ENCODE measurements around the gene CPSF6.
A peak's percentile ranks its signal among the peaks of the same experiment; 100 is the strongest.

The CPSF6 gene

DNA sequence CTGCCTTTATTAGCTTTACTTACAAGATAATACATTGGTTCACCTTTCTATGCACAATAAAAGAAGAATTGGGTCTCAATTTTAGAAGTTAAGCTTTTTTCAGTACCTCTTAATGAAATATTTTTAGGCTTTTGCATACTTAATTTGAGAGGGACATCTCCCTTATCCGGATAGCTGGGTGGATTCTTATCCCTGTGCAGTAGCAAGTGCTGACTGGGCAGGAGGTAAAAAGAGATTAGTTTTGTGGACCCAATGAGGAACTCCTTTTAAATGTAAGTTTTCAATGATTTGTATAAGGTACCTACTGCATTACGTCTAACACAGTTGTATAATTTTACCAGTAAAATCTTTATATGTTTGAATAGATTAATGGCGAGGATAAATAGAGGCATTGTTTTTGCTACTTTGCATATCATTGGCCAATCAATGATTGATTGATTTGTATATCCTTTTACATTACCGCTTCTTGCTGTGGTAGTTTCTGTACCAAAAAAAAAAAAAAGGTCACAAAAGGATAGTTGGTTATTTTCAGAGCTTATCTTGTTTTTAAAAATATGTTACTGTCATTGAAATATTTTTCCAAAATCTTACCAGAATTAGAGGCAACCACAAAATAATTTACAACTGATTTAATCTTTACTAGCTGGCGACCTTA lies 2.2 kb downstream of the CPSF6 start:
- TF ChIP-seq, protein P1, sequence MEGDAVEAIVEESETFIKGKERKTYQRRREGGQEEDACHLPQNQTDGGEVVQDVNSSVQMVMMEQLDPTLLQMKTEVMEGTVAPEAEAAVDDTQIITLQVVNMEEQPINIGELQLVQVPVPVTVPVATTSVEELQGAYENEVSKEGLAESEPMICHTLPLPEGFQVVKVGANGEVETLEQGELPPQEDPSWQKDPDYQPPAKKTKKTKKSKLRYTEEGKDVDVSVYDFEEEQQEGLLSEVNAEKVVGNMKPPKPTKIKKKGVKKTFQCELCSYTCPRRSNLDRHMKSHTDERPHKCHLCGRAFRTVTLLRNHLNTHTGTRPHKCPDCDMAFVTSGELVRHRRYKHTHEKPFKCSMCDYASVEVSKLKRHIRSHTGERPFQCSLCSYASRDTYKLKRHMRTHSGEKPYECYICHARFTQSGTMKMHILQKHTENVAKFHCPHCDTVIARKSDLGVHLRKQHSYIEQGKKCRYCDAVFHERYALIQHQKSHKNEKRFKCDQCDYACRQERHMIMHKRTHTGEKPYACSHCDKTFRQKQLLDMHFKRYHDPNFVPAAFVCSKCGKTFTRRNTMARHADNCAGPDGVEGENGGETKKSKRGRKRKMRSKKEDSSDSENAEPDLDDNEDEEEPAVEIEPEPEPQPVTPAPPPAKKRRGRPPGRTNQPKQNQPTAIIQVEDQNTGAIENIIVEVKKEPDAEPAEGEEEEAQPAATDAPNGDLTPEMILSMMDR (IDR thresholded peaks at IDR 0.05; ENCODE audit: low read depth, low read length, missing control alignments), result no peak
- peak overlapping the region; percentile 98 for H3K4me3 ChIP-seq (replicated peaks; ENCODE audit: low read depth, low read length)
- no peak for DNase-seq (ENCODE audit: extremely low read depth, low read depth)

DNA sequence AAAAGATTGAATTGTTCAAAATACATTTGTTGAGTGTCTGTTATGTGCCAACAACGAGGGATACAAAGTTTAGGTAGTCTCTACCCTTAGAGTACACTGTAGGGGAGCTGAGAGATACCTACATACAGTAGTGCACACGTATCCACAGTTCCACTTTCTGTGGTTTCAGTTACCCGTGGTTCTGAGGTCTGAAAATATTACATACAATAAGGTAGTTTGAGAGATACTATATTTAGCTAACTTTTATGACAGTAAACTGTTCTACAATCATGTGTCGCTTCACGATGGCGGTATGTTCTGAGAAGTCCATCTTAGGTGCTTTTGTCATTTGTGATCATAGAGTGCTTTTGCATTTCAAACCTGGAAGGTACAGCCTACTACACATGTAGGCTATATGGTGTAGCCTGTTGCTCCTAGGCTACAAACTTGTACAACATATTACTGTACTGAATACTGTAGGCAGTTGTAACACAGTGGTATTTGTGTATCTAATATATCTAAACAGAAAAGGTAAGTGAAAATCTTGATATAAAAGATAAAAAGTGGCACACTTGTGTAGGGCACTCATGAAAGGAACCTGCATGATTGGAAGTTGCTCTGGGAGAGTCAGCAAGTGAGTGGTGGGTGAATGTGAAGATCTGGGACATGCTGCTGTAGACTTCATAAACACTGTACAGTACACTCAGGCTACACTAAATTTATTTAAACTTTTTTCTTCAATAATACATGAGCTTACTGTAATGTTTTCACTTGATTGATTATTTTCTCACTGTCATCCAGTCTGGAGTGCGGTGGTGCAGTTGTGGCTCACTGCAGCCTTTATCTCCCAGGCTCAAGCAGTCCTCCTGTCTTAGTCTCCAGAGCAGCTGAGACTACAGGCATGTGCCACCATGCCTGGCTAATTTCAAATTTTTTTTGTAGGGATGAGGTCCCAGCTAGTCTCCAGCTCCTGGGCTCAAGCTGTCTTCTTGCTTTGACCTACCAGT lies 4.0 kb downstream of the CPSF6 start:
- DNase-seq (ENCODE audit: extremely low read depth, low read depth), result no peak
- TF ChIP-seq, protein P1 (IDR thresholded peaks at IDR 0.05; ENCODE audit: low read depth, low read length, missing control alignments), result no peak
- H3K4me3 ChIP-seq (replicated peaks; ENCODE audit: low read depth, low read length), result no peak overlapping the region

DNA sequence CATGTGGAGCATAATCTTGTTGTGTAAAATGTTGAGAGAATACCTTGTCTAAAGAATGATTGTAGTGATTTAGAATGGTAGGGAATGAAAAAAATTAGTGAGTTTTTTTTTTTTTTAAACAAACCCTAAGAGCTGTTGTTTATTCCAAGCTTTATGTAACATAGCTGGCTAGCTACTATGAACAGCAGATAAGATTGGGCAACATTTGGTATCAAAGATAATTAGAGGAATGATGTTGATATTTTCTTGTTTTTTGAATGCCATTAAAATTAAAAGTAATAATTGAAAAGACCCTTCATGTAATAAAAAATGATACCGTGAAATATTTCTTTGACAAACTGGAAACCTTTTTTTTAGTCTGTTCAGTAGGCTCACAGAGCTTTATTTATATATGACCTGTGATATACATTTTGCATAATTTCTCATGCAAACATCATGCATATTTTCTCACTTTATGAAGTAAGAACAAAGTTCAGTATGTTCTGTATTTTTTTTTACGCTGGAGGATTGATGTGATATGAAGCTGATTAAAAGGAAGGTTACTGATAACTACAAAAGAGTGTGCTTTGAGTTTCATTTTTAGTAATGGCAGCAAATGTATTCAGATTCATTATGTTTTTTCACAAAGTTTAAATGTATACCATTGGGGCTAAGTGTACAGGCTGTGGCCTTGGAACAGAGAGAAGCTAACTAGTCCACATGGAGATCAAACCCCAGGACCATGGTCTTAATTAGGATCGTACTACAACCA lies 8.1 kb downstream of the CPSF6 start:
- DNase-seq (ENCODE audit: extremely low read depth, low read depth), result no peak
- TF ChIP-seq, protein P1 (IDR thresholded peaks at IDR 0.05; ENCODE audit: low read depth, low read length, missing control alignments), result no peak
- H3K4me3 ChIP-seq (replicated peaks; ENCODE audit: low read depth, low read length), result no peak overlapping the region

DNA sequence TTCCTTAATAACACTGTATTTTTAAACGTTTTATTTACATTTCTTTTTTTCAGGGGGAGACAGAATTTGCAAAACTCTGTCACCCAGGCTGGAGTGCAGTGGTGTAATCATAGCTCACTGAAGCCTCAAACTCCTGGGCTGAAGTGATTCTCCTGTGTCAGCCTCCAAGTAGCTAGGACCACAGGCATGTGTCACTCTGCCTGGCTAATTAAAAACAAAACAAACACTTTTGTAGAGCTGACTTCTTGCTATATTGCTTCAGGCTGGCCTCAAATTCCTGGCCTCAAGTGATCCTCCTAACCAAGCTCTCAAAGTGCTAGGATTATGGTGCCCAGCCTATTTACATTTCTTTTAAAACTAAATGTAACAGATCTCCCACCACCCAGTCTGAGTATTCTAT lies 12.7 kb downstream of the CPSF6 start:
- no peak for DNase-seq (ENCODE audit: extremely low read depth, low read depth)
- TF ChIP-seq, protein P1 (IDR thresholded peaks at IDR 0.05; ENCODE audit: low read depth, low read length, missing control alignments), result no peak
- H3K4me3 ChIP-seq (replicated peaks; ENCODE audit: low read depth, low read length), result no peak overlapping the region

DNA sequence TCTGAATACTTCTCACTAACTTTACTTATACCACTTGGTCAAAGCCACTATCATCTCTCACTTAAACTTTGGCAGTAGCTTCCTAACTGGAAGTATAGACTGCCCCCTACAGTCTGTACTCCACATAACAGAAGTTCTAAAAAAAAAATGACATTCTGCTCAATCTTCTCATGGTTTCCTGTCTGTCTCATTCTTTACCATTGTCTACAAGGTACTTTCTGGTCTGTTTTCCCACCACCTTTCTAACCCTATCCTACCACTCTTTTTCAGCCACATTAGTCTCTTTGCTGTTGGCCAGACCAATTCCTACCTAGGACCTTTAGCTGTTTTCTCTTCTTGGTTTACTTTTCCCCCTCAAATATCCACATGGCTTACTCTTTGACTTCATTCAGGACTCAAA lies 14.7 kb downstream of the CPSF6 start:
- no peak for DNase-seq (ENCODE audit: extremely low read depth, low read depth)
- TF ChIP-seq, protein P1 (IDR thresholded peaks at IDR 0.05; ENCODE audit: low read depth, low read length, missing control alignments), result peak; percentile 50
- H3K4me3 ChIP-seq (replicated peaks; ENCODE audit: low read depth, low read length), result no peak overlapping the region

DNA sequence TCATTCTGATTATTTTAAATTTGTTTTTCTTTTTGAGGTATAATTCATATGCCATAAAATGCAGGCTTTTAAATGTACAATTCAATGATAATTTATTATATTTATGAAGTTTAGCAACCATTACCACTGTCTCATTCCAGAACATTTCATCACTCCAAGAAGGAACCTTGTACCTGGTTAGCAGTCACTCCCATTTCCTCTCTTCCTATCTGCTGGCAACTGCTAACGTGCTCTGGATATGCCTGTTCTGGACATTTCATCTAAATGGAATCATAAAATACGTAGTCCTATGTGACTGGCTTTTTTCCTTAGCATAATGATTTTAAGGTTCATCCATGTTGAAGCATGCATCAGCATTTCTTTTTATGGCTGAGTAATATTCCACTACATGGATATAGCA lies 15.5 kb downstream of the CPSF6 start:
- TF ChIP-seq, protein P1 (IDR thresholded peaks at IDR 0.05; ENCODE audit: low read depth, low read length, missing control alignments), result no peak
- H3K4me3 ChIP-seq (replicated peaks; ENCODE audit: low read depth, low read length), result no peak overlapping the region
- no peak for DNase-seq (ENCODE audit: extremely low read depth, low read depth)
